ENCODE measurements around the gene CENPX. TPM values are rescaled to one million over a fixed set of nuclear protein-coding genes. Genes with fewer than 3 reads are reported as not detected.

The CENPX gene
- total and polyA plus RNA-seq, 2 of the 13 experiments (the other 11 are each of a cell fraction or from before 2014, with no cell fraction given), result 92.7 to 170 TPM

DNA sequence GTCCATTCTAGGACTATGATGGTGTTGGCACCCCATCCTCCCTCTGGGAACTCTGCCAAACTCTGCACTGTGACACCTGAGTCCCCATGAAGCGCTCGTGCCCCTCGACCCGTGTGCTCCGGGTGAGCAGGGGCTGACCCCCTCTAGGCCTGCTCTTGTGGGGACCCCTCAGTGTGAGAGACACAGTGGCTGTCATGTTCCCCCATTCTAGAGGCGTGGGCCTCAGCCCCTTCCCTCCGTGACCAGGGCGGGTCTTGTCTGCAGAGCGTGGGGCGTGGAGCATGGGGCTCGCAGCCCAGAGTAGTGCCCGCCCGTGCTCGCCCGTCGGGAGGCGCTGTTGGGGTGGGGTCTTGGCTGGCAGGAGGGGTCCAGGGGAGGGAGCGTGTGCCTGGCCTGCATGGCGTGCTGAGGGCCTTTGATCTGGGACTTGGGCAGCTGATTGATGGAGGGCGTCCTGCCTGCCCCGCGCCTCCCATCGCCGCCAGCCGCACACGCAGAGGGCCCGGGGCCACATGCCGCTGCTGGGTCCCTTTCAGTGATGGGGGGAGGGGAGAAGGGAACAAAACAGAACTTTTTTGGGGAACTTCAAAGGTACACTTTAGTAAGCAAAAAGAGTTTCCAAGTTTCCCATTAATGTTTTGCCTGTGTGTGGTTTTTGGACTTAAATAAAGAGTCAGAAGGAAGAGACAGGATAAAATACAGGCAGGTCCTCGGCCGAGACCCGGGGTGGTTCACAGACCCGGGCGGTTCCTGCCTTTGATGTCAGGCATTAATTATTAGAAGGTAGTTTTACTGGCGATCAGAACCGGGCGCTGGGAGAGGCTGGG is 22.5 kb downstream of the CENPX start (continued):
- TF ChIP-seq, protein P1, sequence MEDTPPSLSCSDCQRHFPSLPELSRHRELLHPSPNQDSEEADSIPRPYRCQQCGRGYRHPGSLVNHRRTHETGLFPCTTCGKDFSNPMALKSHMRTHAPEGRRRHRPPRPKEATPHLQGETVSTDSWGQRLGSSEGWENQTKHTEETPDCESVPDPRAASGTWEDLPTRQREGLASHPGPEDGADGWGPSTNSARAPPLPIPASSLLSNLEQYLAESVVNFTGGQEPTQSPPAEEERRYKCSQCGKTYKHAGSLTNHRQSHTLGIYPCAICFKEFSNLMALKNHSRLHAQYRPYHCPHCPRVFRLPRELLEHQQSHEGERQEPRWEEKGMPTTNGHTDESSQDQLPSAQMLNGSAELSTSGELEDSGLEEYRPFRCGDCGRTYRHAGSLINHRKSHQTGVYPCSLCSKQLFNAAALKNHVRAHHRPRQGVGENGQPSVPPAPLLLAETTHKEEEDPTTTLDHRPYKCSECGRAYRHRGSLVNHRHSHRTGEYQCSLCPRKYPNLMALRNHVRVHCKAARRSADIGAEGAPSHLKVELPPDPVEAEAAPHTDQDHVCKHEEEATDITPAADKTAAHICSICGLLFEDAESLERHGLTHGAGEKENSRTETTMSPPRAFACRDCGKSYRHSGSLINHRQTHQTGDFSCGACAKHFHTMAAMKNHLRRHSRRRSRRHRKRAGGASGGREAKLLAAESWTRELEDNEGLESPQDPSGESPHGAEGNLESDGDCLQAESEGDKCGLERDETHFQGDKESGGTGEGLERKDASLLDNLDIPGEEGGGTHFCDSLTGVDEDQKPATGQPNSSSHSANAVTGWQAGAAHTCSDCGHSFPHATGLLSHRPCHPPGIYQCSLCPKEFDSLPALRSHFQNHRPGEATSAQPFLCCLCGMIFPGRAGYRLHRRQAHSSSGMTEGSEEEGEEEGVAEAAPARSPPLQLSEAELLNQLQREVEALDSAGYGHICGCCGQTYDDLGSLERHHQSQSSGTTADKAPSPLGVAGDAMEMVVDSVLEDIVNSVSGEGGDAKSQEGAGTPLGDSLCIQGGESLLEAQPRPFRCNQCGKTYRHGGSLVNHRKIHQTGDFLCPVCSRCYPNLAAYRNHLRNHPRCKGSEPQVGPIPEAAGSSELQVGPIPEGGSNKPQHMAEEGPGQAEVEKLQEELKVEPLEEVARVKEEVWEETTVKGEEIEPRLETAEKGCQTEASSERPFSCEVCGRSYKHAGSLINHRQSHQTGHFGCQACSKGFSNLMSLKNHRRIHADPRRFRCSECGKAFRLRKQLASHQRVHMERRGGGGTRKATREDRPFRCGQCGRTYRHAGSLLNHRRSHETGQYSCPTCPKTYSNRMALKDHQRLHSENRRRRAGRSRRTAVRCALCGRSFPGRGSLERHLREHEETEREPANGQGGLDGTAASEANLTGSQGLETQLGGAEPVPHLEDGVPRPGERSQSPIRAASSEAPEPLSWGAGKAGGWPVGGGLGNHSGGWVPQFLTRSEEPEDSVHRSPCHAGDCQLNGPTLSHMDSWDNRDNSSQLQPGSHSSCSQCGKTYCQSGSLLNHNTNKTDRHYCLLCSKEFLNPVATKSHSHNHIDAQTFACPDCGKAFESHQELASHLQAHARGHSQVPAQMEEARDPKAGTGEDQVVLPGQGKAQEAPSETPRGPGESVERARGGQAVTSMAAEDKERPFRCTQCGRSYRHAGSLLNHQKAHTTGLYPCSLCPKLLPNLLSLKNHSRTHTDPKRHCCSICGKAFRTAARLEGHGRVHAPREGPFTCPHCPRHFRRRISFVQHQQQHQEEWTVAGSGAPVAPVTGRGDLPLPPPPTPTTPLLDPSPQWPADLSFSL (CRISPR knock-in tag; IDR thresholded peaks at IDR 0.05), result no peak
- TF ChIP-seq ZNF670 (CRISPR knock-in tag; IDR thresholded peaks at IDR 0.05; ENCODE audit: borderline replicate concordance), result 0 out of 2 replicates have a peak, but pooled peaks have one; percentile 28
- TF ChIP-seq, protein P2, sequence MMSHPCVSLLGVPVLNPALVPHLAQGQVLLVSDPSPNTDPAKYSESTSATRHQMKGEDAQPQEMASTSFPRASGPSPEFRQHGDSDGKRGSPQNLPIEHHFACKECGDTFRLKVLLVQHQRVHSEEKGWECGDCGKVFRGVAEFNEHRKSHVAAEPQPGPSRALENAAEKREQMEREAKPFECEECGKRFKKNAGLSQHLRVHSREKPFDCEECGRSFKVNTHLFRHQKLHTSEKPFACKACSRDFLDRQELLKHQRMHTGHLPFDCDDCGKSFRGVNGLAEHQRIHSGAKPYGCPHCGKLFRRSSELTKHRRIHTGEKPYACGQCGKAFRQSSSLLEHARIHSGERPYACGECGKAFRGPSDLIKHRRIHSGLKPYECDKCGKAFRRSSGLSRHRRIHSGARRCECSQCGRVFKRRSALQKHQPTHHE (CRISPR knock-in tag; IDR thresholded peaks at IDR 0.05; ENCODE audit: borderline replicate concordance), result peak; percentile 84; the same call in 1 of the 2 replicates
- TF ChIP-seq HMG20B (CRISPR knock-in tag; conservative IDR thresholded peaks at IDR 0.05), result 0 out of 2 replicates have a peak, but pooled peaks have one; percentile 13
- TF ChIP-seq ZFP36L1 (CRISPR knock-in tag; IDR thresholded peaks at IDR 0.05), result no peak
- TF ChIP-seq ZNF598 (CRISPR knock-in tag; IDR thresholded peaks at IDR 0.05; ENCODE audit: borderline replicate concordance), result peak; percentile 62; the same call in 1 of the 2 replicates
- TF ChIP-seq ARHGAP35 (CRISPR knock-in tag; IDR thresholded peaks at IDR 0.05; ENCODE audit: borderline replicate concordance), result no peak; the same call in 1 of the 2 replicates
- TF ChIP-seq SOX13 (IDR thresholded peaks at IDR 0.05), result no peak; the same call in 1 of the 2 replicates
- TF ChIP-seq SOX13 (CRISPR knock-in tag; conservative IDR thresholded peaks at IDR 0.05 in 1 of 2, IDR thresholded peaks at IDR 0.05 in 1 of 2), result peak in 1 of 2 experiments; percentile 61; a peak in 2 of 4 replicates
- TF ChIP-seq MTF2 (CRISPR knock-in tag; IDR thresholded peaks at IDR 0.05; ENCODE audit: borderline replicate concordance), result peak; percentile 73
- peak; percentile 81 for TF ChIP-seq MTA1 (CRISPR knock-in tag; IDR thresholded peaks at IDR 0.05; ENCODE audit: borderline replicate concordance)
- peak; percentile 65; the same call in 1 of the 2 replicates for TF ChIP-seq ADNP (CRISPR knock-in tag; IDR thresholded peaks at IDR 0.05)
- no peak; the same call in 1 of the 2 replicates for TF ChIP-seq FOSL2 (CRISPR knock-in tag; IDR thresholded peaks at IDR 0.05)
- TF ChIP-seq, protein P3, sequence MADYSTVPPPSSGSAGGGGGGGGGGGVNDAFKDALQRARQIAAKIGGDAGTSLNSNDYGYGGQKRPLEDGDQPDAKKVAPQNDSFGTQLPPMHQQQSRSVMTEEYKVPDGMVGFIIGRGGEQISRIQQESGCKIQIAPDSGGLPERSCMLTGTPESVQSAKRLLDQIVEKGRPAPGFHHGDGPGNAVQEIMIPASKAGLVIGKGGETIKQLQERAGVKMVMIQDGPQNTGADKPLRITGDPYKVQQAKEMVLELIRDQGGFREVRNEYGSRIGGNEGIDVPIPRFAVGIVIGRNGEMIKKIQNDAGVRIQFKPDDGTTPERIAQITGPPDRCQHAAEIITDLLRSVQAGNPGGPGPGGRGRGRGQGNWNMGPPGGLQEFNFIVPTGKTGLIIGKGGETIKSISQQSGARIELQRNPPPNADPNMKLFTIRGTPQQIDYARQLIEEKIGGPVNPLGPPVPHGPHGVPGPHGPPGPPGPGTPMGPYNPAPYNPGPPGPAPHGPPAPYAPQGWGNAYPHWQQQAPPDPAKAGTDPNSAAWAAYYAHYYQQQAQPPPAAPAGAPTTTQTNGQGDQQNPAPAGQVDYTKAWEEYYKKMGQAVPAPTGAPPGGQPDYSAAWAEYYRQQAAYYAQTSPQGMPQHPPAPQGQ (CRISPR knock-in tag; IDR thresholded peaks at IDR 0.05; ENCODE audit: borderline replicate concordance), result no peak; the same call in 1 of the 2 replicates
- TF ChIP-seq NR2C2 (CRISPR knock-in tag; IDR thresholded peaks at IDR 0.05; ENCODE audit: borderline replicate concordance), result no peak; the same call in 1 of the 2 replicates
- TF ChIP-seq, protein P4, sequence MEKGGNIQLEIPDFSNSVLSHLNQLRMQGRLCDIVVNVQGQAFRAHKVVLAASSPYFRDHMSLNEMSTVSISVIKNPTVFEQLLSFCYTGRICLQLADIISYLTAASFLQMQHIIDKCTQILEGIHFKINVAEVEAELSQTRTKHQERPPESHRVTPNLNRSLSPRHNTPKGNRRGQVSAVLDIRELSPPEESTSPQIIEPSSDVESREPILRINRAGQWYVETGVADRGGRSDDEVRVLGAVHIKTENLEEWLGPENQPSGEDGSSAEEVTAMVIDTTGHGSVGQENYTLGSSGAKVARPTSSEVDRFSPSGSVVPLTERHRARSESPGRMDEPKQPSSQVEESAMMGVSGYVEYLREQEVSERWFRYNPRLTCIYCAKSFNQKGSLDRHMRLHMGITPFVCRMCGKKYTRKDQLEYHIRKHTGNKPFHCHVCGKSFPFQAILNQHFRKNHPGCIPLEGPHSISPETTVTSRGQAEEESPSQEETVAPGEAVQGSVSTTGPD (CRISPR knock-in tag; IDR thresholded peaks at IDR 0.05), result 0 out of 2 replicates have a peak, but pooled peaks have one; percentile 21

All from HepG2 (cell line).